HL-60 (cell line): ENCODE measurements around the gene DAZL.

Source experiments
- DNase-seq, 2 experiments: peaks; one replicate each; pipeline ENCODE4 v3.0.0-alpha.2; 2010 to 2020; ENCODE audit warnings: low read depth in 1 of 2, low spot score in 1 of 2
- H3K27ac ChIP-seq: fragments of 250-450 bp; sonication (Bioruptor Pico); replicated peaks from 2 replicates; pipeline ENCODE4 v1.5.1; 2020; ENCODE audit warnings: mild to moderate bottlenecking, moderate library complexity
- H3K27me3 ChIP-seq: fragments of 250-450 bp; sonication (Bioruptor Pico); 2 replicates; pipeline ENCODE4 v1.5.1; 2021; ENCODE audit warnings: mild to moderate bottlenecking, moderate library complexity; ENCODE audit not compliant: insufficient read depth, poor library complexity, severe bottlenecking
- H3K4me3 ChIP-seq: replicated peaks from 2 replicates; pipeline ENCODE4 v1.5.1; 2011; ENCODE audit warnings: mild to moderate bottlenecking, control low read depth, low read length; ENCODE audit not compliant: insufficient read depth
- GABPA ChIP-seq: IDR thresholded peaks from 2 replicates; pipeline ENCODE4 v1.6.1; 2012; ENCODE audit warnings: low read depth
- POLR2AphosphoS5 ChIP-seq: IDR thresholded peaks from 2 replicates; pipeline ENCODE4 v1.6.1; 2012; ENCODE audit warnings: low read depth
- SPI1 ChIP-seq: IDR thresholded peaks from 2 replicates; pipeline ENCODE4 v1.6.1; 2012; ENCODE audit warnings: low read depth, mild to moderate bottlenecking, borderline replicate concordance
- TF ChIP-seq, protein P1 (sequence below): IDR thresholded peaks from 2 replicates; pipeline ENCODE4 v1.6.1; 2012; ENCODE audit warnings: low read depth; ENCODE audit not compliant: insufficient replicate concordance
- TF ChIP-seq, protein P2 (sequence below): IDR thresholded peaks from one replicate; pipeline ENCODE4 v1.5.1; 2011; ENCODE audit warnings: low read length, control low read depth, inconsistent platforms; ENCODE audit not compliant: insufficient read depth

DAZL gene

DNA sequence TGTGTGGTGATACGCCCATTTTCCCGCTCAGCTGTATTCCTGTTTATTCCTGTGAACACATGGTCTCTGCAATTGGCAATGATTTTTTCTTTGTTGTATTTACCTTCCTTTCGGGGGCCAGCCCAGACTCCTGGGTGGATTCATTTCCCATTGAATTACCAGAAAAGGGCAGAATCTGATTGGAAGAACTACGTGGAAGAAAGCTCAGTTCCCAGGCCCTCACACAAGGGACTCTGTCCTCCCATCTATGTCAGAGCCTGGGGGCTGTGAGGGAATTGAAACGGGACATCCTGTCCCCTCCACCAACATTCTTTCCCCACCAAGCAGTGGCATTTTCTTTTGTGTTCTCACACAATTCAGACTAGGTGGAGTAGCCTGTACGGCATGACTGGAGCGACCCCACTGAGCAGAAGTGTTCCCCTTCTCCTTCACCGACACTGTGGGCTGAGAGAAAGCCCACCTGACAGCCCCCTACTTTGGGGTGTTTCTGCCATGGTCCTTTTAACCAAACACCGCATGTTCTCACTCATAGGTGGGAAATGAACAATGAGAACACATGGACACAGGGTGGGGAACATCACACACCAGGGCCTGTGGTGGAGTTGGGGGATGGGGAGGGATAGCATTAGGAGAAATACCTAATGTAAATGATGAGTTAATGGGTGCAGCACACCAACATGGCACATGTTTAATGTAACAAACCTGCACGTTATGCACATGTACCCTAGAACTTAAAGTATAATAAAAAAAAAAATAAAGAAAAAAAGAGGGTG is 59.6 kb downstream of the DAZL start:
- DNase-seq, result no peak
- no peaks in the 10 kb centered on the region for H3K27me3 ChIP-seq
- no peak overlapping the region for H3K4me3 ChIP-seq
- TF ChIP-seq POLR2AphosphoS5 (no peak), SPI1 (no peak), GABPA (no peak)
- TF ChIP-seq, protein P1, sequence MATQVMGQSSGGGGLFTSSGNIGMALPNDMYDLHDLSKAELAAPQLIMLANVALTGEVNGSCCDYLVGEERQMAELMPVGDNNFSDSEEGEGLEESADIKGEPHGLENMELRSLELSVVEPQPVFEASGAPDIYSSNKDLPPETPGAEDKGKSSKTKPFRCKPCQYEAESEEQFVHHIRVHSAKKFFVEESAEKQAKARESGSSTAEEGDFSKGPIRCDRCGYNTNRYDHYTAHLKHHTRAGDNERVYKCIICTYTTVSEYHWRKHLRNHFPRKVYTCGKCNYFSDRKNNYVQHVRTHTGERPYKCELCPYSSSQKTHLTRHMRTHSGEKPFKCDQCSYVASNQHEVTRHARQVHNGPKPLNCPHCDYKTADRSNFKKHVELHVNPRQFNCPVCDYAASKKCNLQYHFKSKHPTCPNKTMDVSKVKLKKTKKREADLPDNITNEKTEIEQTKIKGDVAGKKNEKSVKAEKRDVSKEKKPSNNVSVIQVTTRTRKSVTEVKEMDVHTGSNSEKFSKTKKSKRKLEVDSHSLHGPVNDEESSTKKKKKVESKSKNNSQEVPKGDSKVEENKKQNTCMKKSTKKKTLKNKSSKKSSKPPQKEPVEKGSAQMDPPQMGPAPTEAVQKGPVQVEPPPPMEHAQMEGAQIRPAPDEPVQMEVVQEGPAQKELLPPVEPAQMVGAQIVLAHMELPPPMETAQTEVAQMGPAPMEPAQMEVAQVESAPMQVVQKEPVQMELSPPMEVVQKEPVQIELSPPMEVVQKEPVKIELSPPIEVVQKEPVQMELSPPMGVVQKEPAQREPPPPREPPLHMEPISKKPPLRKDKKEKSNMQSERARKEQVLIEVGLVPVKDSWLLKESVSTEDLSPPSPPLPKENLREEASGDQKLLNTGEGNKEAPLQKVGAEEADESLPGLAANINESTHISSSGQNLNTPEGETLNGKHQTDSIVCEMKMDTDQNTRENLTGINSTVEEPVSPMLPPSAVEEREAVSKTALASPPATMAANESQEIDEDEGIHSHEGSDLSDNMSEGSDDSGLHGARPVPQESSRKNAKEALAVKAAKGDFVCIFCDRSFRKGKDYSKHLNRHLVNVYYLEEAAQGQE, result no peak
- TF ChIP-seq, protein P2, sequence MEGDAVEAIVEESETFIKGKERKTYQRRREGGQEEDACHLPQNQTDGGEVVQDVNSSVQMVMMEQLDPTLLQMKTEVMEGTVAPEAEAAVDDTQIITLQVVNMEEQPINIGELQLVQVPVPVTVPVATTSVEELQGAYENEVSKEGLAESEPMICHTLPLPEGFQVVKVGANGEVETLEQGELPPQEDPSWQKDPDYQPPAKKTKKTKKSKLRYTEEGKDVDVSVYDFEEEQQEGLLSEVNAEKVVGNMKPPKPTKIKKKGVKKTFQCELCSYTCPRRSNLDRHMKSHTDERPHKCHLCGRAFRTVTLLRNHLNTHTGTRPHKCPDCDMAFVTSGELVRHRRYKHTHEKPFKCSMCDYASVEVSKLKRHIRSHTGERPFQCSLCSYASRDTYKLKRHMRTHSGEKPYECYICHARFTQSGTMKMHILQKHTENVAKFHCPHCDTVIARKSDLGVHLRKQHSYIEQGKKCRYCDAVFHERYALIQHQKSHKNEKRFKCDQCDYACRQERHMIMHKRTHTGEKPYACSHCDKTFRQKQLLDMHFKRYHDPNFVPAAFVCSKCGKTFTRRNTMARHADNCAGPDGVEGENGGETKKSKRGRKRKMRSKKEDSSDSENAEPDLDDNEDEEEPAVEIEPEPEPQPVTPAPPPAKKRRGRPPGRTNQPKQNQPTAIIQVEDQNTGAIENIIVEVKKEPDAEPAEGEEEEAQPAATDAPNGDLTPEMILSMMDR, result no peak
- no peak overlapping the region for H3K27ac ChIP-seq

DNA sequence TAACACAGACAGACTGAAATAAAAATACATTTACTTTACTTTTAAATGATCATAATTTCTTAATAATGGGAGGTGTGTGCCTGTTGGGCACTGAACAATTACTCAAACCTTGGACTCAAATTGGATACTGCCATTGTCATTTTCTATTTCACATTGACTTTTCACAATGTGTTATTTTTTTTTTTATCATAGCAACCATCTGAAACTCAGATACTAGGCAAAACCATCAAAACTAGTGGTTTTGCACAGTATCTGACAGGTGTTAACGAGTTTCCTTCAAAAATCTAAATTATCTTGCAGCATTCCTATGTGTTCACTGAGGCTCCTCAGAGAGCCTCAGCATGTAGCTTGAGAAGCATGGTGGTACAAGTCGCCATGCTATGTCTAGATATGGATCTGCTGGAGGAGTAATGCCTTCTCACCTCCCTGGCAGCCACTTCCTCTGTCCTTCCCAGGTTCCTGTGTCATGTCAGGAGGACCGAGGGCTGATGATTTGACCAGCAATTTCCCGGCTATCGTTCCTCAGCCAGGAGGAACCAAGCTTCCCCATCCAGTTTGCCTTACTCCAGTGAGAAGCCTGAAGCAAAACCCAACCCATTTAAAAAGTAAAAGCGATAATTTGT is 61.9 kb downstream of the DAZL start:
- no peak for DNase-seq
- TF ChIP-seq GABPA, result no peak
- TF ChIP-seq, protein P1, result no peak
- TF ChIP-seq, protein P2, result no peak
- no peak for TF ChIP-seq POLR2AphosphoS5
- no peak for TF ChIP-seq SPI1
- H3K27me3 ChIP-seq, result no peaks in the 10 kb centered on the region
- no peak overlapping the region for H3K27ac ChIP-seq
- H3K4me3 ChIP-seq, result no peak overlapping the region

DNA sequence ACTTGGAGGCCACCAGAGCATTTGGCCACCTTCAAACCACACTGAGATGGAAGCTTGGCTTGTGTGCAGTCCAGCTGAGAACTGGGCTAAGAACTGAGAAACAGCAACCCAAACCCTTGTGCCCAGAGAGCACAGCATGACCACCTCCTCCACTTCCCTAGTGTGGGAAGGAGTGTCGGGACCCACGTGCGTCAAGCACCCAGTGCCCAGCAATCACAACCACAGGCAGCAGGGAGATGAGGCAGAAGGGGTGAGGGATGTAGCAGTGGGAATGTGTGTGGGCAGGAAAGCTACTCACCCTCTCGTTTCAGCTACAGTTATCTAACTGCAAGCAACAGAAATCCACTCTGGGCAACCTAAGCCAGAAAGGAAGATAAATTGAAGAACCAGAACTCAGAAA is 66.7 kb downstream of the DAZL start:
- TF ChIP-seq SPI1 (no peak), GABPA (no peak), POLR2AphosphoS5 (no peak)
- TF ChIP-seq, protein P1, result no peak
- TF ChIP-seq, protein P2, result no peak
- no peak overlapping the region for H3K4me3 ChIP-seq
- no peak for DNase-seq
- peaks cover 2% of the 10 kb centered on the region for H3K27me3 ChIP-seq
- H3K27ac ChIP-seq, result no peak overlapping the region
